Endothelial cell of umbilical vein (primary cell): Measurements from ENCODE around the gene OTOGL. TPM values are rescaled to one million over a fixed set of nuclear protein-coding genes. Genes with fewer than 3 reads are reported as not detected.

Experiments used
- BruUV-seq: library from RNA; stranded (reverse); fragments of 400-500 nt; replicated peaks from 2 replicates; lab custom pipeline; 2021; lab: Mats Ljungman, UMichigan
- CTCF ChIA-PET: fragments of 300-600, 350-600 bp; sonication (Branson Sonifier 250); formaldehyde crosslinking; loops from one replicate; lab custom pipeline; 2021; ENCODE audit warnings: antibody characterized with exemption, inconsistent platforms; lab: Charles Lee
- POLR2A ChIA-PET: fragments of 300-600, 350-600 bp; sonication (Branson Sonifier 250); formaldehyde crosslinking; loops from one replicate; lab custom pipeline; 2021; ENCODE audit warnings: antibody characterized with exemption, inconsistent platforms; lab: Charles Lee
- DNase-seq: peaks from one replicate; pipeline ENCODE4 v3.0.0-alpha.2; 2011; ENCODE audit warnings: low read depth, low spot score
- FAIRE-seq: peaks from 2 replicates; lab custom pipeline; 2011; peaks lifted over from hg19 to GRCh38; lab: Jason Lieb, UNC
- H2AFZ ChIP-seq: 2 replicates; pipeline ENCODE4 v1.6.0; 2012; ENCODE audit warnings: low read depth, low read length, control low read depth, inconsistent platforms
- H3K27ac ChIP-seq: 2 replicates; pipeline ENCODE4 v1.5.1; 2011; ENCODE audit warnings: low read depth, mild to moderate bottlenecking, control low read depth, low read length, moderate library complexity; ENCODE audit not compliant: insufficient read depth
- H3K27me3 ChIP-seq, 2 experiments: 2 replicates each; pipeline versions ENCODE4 v1.6.0 to v1.6.1; 2011; ENCODE audit warnings: low read length in 2 of 2, mixed read lengths in 1 of 2; ENCODE audit not compliant: control insufficient read depth in 2 of 2, insufficient read depth in 2 of 2
- H3K36me3 ChIP-seq, 2 experiments: 2 replicates in 1 of 2; 3 replicates in 1 of 2; pipeline ENCODE4 v1.5.1; 2011; ENCODE audit warnings: low read length in 2 of 2, mild to moderate bottlenecking in 1 of 2, moderate library complexity in 1 of 2; ENCODE audit not compliant: control insufficient read depth in 2 of 2, insufficient read depth in 2 of 2; ENCODE audit errors: extremely low read depth in 1 of 2
- H3K4me1 ChIP-seq: 3 replicates; pipeline ENCODE4 v1.5.1; 2011; ENCODE audit warnings: mild to moderate bottlenecking, low read length; ENCODE audit not compliant: control insufficient read depth, insufficient read depth; ENCODE audit errors: extremely low read depth
- H3K4me2 ChIP-seq: 2 replicates; pipeline ENCODE4 v1.6.1; 2011; ENCODE audit warnings: low read length, control low read depth, mixed read lengths; ENCODE audit not compliant: insufficient read depth
- H3K4me3 ChIP-seq, 3 experiments: fragments of 200-600 bp in 1 of 3; sonication (generic), shearing (Covaris generic) in 1 of 3; replicated peaks in 1 of 3; 2 replicates each; pipeline ENCODE4 v1.5.1; 2011 to 2016; ENCODE audit warnings: control low read depth in 3 of 3, low read length in 3 of 3, mild to moderate bottlenecking in 2 of 3, inconsistent platforms in 1 of 3, low read depth in 1 of 3, moderate library complexity in 1 of 3; ENCODE audit not compliant: insufficient read depth in 1 of 3
- H3K79me2 ChIP-seq: 2 replicates; pipeline ENCODE4 v1.6.0; 2012; ENCODE audit warnings: low read length, inconsistent platforms; ENCODE audit not compliant: control insufficient read depth, insufficient read depth
- H3K9ac ChIP-seq: replicated peaks from 2 replicates; pipeline ENCODE3; 2011; ENCODE audit warnings: low read length, control low read depth; ENCODE audit not compliant: insufficient read depth; ENCODE audit errors: extremely low read depth
- H3K9me1 ChIP-seq: replicated peaks from 3 replicates; pipeline ENCODE4 v1.6.0; 2011; ENCODE audit warnings: mild to moderate bottlenecking, low read length; ENCODE audit not compliant: control insufficient read depth, insufficient read depth; ENCODE audit errors: extremely low read depth
- H3K9me3 ChIP-seq: replicated peaks from 2 replicates; pipeline ENCODE4 v1.5.1; 2012; ENCODE audit warnings: low read length, inconsistent platforms; ENCODE audit not compliant: control insufficient read depth, insufficient read depth
- H4K20me1 ChIP-seq: replicated peaks from 2 replicates; pipeline ENCODE3; 2011; ENCODE audit warnings: mild to moderate bottlenecking, low read length; ENCODE audit not compliant: control insufficient read depth, insufficient read depth; ENCODE audit errors: extremely low read depth
- CTCF ChIP-seq, 2 donors: IDR thresholded peaks; 1 replicate in 1 of 2; 2 replicates in 1 of 2; pipeline ENCODE4 v1.5.1; 2011; ENCODE audit warnings: low read length in 2 of 2, mild to moderate bottlenecking in 2 of 2, moderate library complexity in 2 of 2, control low read depth in 1 of 2, inconsistent platforms in 1 of 2, low read depth in 1 of 2; ENCODE audit not compliant: insufficient read depth in 1 of 2; ENCODE audit errors: extremely low read depth in 1 of 2
- EZH2 ChIP-seq: IDR thresholded peaks from 2 replicates; pipeline ENCODE4 v1.6.1; 2012; ENCODE audit warnings: borderline replicate concordance, low read depth, mild to moderate bottlenecking, moderate library complexity, low read length, inconsistent platforms; ENCODE audit not compliant: severe bottlenecking
- FOS ChIP-seq: IDR thresholded peaks from 2 replicates; pipeline ENCODE4 v1.6.1; 2011; ENCODE audit warnings: mild to moderate bottlenecking, low read length, moderate library complexity, borderline replicate concordance; ENCODE audit not compliant: insufficient read depth
- GATA2 ChIP-seq: IDR thresholded peaks from 2 replicates; pipeline ENCODE4 v1.7.0; 2011; ENCODE audit warnings: low read depth, mild to moderate bottlenecking, moderate library complexity, mixed read lengths, low read length; ENCODE audit not compliant: insufficient read length, insufficient read depth
- JUN ChIP-seq: IDR thresholded peaks from 2 replicates; pipeline ENCODE4 v1.6.1; 2011; ENCODE audit warnings: borderline replicate concordance, low read depth; ENCODE audit not compliant: insufficient read length, insufficient read depth
- MAX ChIP-seq: IDR thresholded peaks from 2 replicates; pipeline ENCODE4 v1.6.1; 2011; ENCODE audit not compliant: insufficient read depth, insufficient read length
- MYC ChIP-seq: IDR thresholded peaks from one replicate; pipeline ENCODE4 v1.6.1; 2011; ENCODE audit warnings: mild to moderate bottlenecking, low read depth, low read length
- POLR2A ChIP-seq: IDR thresholded peaks from 2 replicates; pipeline ENCODE4 v1.6.1; 2012; ENCODE audit warnings: low read depth, mild to moderate bottlenecking, control low read depth, low read length
- POLR2AphosphoS5 ChIP-seq: IDR thresholded peaks from 2 replicates; pipeline ENCODE4 v1.6.1; 2012; ENCODE audit warnings: low read depth, mild to moderate bottlenecking, control low read depth, low read length, moderate library complexity; ENCODE audit not compliant: insufficient read depth
- dilution Hi-C: fragments of 300-500 bp; cut with MboI; formaldehyde crosslinking; loops from one replicate; pipeline ENCODE4 v1.15.0; 2019; ENCODE audit warnings: low sequenced_read_pairs; ENCODE audit not compliant: extremely low pct_ligation_motif_present
- intact Hi-C: fragments of 100-400 bp; cut with micrococcal nuclease; formaldehyde crosslinking; loops from one replicate; pipeline ENCODE4 v1.10.0; 2022
- polyA plus RNA-seq, 4 experiments: library from polyadenylated mRNA; depleted of rRNA in 3 of 4; stranded (reverse) in 3 of 4; unstranded in 1 of 4; fragments of >200 nt; gene quantifications; 2 replicates each; pipeline versions ENCODE4 v1.2.1 to v1.2.3, GENCODE V29; 2011 to 2012; ENCODE audit warnings: missing spikeins in 1 of 4
- total RNA-seq: library from RNA; stranded (reverse); gene quantifications from 2 replicates; pipeline ENCODE4 v1.2.3, GENCODE V29; 2021

OTOGL gene
- total and polyA plus RNA-seq, 2 donors (not counting 3 experiments of a cell fraction or from before 2014, with no cell fraction given), result 1.4 to 2.0 TPM

GRCh38 chr12:80116735-80117134 lies 17.4 kb downstream of the OTOGL start:
- Histone ChIP-seq H3K9ac (no peak overlapping the region), H2AFZ (no peak overlapping the region), H3K9me1 (no peaks in the 10 kb centered on the region), H3K4me3 (no peak overlapping the region), H4K20me1 (no peaks in the 10 kb centered on the region), H3K27ac (no peak overlapping the region), H3K4me1 (no peaks in the 10 kb centered on the region), H3K79me2 (no peaks in the 10 kb centered on the region), H3K9me3 (no peaks in the 10 kb centered on the region), H3K36me3 (no peaks in the 10 kb centered on the region), H3K27me3 (no peaks in the 10 kb centered on the region), H3K4me2 (no peak overlapping the region)
- ChIA-PET CTCF (no interaction called here), POLR2A (no interaction called here)
- no peak for FAIRE-seq
- TF ChIP-seq GATA2 (no peak), MYC (no peak), EZH2 (no peak), POLR2AphosphoS5 (no peak), FOS (no peak), JUN (no peak), POLR2A (no peak), CTCF (IDR thresholded peaks at IDR 0.05; ENCODE audit: extremely low read depth in 1 of 2, insufficient read depth in 1 of 2, low read depth in 1 of 2, low read length in 2 of 2) (no peak), MAX (no peak)
- no TSS peak for BruUV-seq
- DNase-seq, result no peak
- intact Hi-C loops, result loop anchor here (10.0 kb wide), 1 partner anchor 48 kb away; no protein-coding TSS in a partner anchor
- dilution Hi-C loops, result no loop called here
